NCI-H748 (cell line): ENCODE measurements around the gene PTPRG.
A peak's percentile ranks its signal among the peaks of the same experiment; 100 is the strongest.

Experiments
- DNase-seq: peaks from one replicate; lab custom pipeline; 2025; ENCODE audit not compliant: unreplicated experiment; lab: John Stamatoyannopoulos, UW

Gene PTPRG

GRCh38 chr3:61983479-61983878, 422.1 kb downstream of the PTPRG start:
- no peak for DNase-seq

- DNase-seq: no peak
These were observed 423.6 kb downstream of the PTPRG start for GRCh38 chr3:61985020-61985419.

DNA sequence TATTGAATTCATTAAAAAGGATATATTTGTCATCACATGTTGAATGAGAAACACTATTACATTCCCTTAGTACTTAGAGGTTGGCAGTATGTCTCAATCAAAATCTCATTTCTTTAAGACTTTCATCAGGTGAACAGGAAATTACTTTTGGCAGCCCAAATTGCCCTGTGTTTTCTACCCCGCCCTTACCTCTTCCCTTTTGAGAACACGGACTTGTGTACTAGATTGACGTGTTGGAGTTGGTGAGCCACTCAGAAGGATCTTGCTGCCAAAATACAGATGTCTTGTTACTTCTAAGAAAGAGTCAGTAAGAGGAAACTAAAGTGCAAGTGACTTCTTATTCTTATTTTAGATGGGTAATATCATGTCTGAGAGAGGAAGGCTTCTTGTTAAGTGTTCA, 425.1 kb downstream of the PTPRG start:
- no peak for DNase-seq

DNA sequence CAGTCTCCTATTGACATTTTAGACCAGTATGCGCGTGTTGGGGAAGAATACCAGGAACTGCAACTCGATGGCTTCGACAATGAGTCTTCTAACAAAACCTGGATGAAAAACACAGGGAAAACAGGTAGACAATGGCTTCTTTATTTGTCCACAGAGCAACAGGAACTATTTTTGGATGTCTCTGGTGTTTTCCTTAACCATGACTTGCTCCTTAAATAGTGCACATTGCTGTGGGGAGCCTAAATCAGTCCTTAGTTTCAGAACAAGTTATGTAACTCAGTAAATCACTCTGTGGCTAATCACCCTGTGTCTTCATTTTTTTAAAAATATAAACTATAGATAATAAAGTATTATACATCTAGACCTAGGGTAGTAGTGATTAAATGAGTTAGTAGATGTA, 428.3 kb downstream of the PTPRG start:
- DNase-seq: no peak

DNA sequence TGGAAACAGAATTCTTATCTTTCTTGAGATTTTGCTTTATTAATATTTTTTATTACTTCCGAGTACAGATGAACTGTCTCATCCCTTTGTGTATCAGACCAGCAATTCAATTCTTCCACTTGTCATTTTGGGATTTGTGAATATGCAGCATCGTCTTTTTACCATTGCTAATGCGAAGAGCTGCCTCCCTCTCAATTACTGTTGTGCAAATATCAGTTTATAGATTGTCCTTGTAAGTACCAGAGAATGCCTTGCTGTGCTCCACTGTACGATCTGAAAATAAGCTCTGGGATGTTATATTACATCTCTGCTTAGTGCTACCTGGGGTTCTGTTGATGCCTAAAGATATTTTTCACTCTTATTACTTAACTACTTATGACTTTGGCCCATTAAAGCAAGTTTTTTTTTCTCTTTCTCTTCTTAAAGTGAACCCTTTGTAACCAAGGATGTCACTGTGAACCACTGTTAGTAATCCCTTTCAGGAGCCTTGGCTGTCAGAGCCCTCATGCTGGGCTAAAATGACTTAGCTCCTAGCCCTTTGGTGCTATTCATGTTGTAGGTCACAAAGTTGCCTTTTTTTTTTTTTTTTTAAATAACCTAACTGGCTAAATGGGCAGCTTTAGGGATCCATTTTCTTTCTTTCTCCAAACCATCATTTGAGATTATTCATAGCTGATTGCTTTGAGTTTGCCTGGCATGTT, 429.1 kb downstream of the PTPRG start:
- no peak for DNase-seq

DNA sequence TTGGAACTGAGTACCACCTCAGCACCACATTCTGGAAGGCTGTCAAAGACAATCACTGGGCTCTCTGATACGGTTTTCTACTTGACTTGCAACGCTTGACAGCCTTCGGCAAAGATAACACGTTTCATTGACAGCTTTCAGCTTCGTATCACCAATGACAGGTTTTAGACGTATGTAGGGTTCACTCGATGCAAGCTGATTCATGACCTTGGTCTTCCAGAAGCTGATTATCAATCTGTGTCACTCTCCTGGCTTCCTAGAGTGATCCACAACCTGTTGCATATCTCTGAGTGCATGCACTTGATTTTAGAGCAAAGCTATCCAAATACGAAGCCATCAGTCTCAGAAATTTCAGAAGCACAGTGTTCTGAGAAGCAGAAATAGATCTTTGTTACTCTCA, 430.3 kb downstream of the PTPRG start:
- no peak for DNase-seq

- peak; percentile 33 for DNase-seq
These were observed 435.0 kb downstream of the PTPRG start for GRCh38 chr3:61996366-61996765.

DNA sequence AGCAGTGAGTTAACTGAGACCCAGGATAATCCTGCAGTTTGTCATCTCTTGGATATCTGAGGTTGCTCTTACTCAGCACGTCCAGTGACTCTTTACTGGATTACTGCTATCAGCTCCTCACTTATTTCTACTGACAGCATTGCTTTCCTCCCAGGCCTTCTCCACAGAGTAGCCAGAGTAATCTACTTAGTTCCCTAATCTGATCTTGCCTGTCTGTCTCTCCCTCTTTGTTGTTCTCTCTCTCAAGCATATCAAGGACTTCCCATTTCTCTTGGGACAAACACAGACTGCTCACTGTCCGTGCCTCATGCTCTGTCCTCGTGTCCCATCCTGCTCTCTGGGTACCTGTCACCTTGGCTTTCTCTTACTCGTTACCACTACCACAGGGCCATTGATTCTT, 435.7 kb downstream of the PTPRG start:
- DNase-seq: no peak

GRCh38 chr3:62003835-62004234, 442.5 kb downstream of the PTPRG start:
- DNase-seq: no peak

DNA sequence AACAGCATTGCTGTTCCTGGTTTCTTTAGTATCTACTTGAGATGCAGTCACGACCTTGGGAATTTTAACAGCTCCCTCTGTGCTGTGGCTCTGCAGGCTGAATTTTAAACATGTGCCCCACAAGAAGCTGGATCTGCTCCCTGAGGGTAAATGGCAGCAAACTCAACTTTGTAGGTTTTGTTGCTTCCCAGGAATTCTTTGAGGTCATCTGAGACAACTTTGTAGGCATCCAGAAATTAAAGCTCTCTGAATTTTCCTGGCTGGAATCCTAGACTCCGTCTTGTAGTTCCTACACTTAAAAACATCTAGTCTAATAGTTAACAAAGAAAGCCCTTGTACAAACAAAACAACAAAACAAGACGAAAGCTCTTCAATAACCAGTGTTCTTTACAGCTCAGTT, 445.7 kb downstream of the PTPRG start:
- no peak for DNase-seq

- DNase-seq: no peak
These were observed 449.6 kb downstream of the PTPRG start for GRCh38 chr3:62010989-62011388.

- DNase-seq: no peak
These were observed 450.3 kb downstream of the PTPRG start for GRCh38 chr3:62011666-62012065.

GRCh38 chr3:62013951-62014350, 452.6 kb downstream of the PTPRG start:
- no peak for DNase-seq

DNA sequence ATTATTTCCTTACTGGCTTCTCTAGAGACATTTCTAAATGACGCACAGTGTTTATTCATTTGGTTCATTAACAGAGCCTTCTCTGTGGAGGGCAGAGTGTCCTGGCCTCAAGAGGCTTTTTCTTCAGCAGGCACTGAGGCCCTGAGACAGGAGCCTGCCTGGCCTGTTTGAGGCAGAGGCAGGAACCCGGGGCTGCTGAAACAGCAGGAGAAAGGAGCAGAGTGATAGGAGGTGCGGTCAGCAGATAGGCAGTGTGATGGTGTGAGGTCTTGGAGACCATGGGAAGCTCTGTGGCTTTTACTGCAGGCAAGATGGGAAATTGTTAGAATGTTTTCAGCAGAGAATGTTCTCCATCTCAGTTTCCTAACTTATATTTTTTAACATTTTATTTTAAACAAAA, 453.7 kb downstream of the PTPRG start:
- DNase-seq: no peak

GRCh38 chr3:62019906-62020305, 458.5 kb downstream of the PTPRG start:
- no peak for DNase-seq

DNA sequence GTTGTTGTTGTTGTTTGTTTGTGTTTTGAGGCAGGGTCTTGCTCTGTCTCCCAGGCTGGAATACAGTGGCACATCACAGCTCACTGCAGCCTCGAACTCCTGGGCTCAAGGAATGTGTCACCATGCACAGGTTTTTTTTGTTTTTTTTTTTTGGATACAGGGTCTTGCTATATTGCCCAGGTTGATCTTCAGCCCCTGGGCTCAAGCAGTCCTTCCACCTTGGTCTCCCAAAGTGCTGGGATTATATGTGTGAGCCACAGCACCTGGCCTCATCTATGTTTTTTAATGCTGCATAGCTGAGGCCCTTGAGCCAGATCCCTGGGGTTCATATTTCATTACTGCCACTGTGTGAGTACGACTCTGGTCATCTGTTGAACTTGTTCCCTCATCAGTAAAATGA, 459.3 kb downstream of the PTPRG start:
- DNase-seq: no peak

DNA sequence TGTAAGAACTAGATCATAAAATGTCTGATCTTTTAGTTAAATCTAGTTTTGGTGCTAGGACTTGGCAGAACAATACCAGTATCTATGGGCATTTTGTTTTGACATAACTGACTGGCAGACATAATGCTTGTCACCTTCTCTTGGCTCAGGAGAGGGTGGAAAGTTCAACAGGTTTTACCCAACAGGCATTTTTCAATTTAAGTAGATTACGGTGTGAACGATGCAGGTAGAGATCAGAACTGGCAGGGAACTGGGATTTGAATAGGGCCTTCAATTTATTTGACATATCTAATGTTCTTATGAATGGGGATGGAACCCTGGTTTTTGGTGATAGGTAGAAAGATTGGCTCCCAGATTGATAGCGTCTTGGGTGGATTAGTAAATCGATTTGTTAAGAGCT, 460.9 kb downstream of the PTPRG start:
- no peak for DNase-seq

DNA sequence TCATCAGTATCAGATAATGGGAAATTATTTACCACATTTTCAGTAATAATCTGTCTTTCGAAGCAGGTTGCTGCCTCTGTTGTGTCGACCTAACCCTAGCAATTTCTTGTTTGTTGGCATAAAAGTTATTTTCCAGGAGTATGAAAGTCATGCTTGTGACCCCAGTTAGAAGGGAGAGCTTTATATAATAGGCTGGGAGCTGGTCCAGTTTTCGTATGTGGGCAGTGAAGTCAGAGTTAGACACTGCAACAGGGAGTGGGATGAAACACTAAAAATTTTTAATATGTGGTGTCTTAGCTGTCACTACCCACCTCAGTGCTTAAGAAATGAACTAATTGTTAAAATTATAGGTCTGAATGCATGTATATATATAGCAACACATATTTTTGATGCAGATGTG, 463.5 kb downstream of the PTPRG start:
- DNase-seq: no peak

- no peak for DNase-seq
These were observed 464.5 kb downstream of the PTPRG start for GRCh38 chr3:62025913-62026312.

GRCh38 chr3:62027241-62027640, 465.9 kb downstream of the PTPRG start:
- no peak for DNase-seq

- no peak for DNase-seq
These were observed 466.4 kb downstream of the PTPRG start for GRCh38 chr3:62027796-62028195.

DNA sequence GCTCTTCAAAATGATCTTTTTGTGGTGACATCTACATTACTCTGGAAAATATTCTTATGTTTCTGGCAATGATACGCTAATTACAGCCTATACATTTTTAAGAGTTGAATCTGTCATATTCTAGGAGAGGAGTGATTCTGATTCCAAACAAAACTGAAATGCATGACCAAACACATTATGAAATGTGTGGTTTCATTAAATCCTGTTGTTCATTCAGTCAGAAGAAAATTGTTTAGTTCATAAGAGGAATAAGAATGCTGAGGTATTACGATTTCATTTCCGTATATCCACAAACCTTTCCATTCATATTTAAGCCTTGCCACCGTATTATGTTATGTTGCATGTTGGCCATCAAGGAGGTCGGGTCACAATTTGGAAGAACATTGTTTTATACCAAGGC, 466.9 kb downstream of the PTPRG start:
- DNase-seq: no peak

GRCh38 chr3:62032738-62033137, 471.4 kb downstream of the PTPRG start:
- DNase-seq: no peak
